HG03066 (cell line): Measurements from ENCODE around the gene SPAG6.
"Not testable (repeated sequence)": the region's sequence is repeated elsewhere in the genome, so short reads cannot be mapped to it uniquely, and the experiment has no call there.

ENCODE experiments used
- ATAC-seq: cut with Tn5 transposase; IDR thresholded peaks from one replicate; pipeline ENCODE4 v1.9.1; 2021; ENCODE audit warnings: low read depth; ENCODE audit not compliant: unreplicated experiment

Gene SPAG6

GRCh38 chr10:22340329-22341189 is 4.7 kb upstream of the SPAG6 start:
- peak; percentile 35 for ATAC-seq

GRCh38 chr10:22341190-22341925 is 3.9 kb upstream of the SPAG6 start:
- ATAC-seq = peak; percentile 14

DNA sequence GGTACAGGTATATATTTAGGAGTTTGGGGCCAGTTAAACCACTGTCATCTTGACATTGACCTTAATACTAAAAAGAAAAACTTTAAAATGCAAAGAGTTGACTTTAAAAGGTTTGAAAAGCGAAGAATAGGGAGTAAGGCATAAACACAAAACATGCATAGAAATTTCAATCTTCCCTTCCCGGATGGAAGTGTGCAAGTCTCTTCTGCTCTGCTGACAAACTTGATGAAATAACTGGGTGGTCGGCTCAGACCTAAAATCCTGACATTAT is 3.4 kb upstream of the SPAG6 start:
- no peak for ATAC-seq

- ATAC-seq = no peak
These were observed 2.9 kb upstream of the SPAG6 start for GRCh38 chr10:22342421-22342820.

- ATAC-seq = no peak
These were observed 1.6 kb upstream of the SPAG6 start for GRCh38 chr10:22343731-22344130.

DNA sequence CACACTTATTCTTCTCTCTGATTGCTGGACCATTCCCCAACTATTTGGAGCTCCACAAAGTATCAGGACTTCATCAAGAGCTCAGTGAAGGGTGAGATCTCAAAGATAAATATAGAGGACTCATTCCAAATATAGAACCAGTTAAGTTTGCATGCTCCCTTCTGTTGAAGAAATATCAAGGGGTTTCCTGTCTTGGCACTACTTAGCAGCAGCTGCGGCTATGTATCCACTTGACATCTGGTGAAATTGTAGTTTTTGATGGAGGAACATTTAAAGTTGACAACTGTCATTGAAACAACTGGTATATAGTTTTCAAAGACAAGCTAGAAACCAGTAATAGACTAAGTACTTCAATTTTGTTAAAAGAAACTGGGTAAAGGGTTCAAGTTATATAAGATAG is 1.0 kb upstream of the SPAG6 start:
- no peak for ATAC-seq

DNA sequence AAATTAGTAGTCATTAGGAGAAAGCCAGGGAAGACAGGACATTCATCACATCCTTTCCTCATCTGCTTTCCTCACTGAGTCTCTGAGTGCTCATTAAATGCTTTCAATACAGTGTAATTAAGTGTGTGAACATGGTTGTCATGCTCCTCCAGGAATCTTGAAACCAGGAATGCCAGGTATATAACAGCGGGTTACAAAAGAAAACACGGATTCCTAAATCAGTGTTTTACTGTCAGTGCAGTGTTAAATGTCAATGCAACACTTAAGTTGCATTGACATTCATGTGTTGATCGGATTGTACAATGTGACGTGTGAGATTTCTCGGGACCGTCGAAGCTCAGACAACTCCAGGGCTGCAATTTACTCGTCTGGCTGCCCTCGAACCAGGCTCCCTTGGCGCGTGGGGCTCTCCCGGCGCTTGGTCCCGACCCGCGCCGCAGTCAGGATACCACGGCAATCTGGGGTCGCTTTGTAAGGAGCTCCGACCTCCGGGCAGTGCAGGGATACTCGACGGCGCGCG is 455 bp upstream of the SPAG6 start:
- no peak for ATAC-seq

DNA sequence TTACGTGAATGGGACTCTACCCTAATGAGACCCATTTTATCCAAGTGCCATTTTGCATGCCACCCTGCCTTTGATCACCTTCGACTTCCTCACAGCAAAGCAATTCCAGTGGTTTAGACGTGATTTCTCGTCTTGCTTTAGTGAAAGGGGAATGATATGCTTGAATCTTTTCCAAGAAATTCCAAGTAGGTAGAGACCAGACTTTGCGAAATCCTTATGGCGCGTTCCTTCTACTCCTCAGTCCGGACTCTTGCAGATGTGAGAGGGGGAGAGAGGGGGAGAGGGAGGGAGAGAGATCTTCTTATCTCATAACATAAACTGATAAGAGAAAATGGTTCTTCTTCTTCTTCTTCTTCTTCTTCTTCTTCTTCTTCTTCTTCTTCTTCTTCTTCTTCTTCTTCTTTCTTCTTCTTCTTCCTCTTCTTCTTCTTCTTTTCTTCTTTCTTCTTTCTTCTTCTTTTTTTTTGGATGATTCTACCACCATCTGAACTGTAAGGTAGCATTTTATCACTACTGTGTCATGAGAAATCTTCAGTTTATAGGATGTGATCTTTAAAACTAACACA is 883 bp downstream of the SPAG6 start:
- ATAC-seq = no peak

DNA sequence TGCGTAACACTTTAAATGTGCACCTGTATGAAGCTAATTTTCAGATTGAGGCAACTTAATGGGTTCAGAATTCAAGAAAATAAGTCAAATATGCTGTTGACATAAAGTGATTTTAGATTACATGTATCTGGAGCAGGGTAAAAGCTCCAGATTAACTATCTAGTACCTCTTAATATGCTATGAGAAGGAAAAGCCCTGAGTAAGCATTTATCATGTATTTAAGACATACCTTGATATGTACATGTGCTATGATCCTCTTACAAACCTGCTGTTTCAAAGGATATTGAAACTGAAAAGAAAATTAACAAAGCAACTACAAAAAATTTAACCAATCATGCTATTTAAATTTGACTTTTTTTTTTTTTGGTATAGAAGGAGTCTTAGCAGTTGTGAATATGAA is 4.5 kb downstream of the SPAG6 start:
- ATAC-seq = no peak

- ATAC-seq = no peak
These were observed 5.9 kb downstream of the SPAG6 start for GRCh38 chr10:22351131-22351703.

GRCh38 chr10:22356324-22356873 is 11.1 kb downstream of the SPAG6 start:
- no peak for ATAC-seq

DNA sequence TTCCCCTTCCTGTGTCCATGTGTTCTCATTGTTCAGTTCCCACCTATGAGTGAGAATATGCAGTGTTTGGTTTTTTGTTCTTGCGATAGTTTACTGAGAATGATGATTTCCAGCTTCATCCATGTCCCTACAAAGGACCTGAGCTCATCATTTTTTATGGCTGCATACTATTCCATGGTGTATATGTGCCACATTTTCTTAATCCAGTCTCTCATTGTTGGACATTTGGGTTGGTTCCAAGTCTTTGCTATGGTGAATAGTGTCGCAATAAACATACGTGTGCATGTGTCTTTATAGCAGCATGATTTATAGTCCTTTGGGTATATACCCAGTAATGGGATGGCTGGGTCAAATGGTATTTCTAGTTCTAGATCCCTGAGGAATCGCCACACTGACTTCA is 12.5 kb downstream of the SPAG6 start:
- not testable (repeated sequence) for ATAC-seq

DNA sequence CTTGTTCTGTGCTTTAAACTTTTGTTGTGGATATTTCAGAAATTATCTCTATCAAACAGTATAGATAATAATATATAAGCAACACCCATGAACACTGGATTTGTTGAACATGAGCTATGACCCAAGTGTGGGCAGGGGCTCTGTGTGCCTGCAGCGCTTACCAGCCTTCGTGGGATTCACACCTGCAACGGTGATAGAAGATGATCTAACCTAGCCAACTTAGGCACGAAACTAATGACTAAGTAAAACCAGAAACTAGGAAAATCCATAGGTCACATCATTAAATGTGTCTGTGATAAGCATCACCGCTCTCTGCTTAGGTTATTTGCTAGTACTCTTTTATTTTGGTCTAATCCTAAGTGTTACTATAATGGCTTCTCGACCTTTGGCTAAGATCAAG is 18.0 kb downstream of the SPAG6 start:
- no peak for ATAC-seq

DNA sequence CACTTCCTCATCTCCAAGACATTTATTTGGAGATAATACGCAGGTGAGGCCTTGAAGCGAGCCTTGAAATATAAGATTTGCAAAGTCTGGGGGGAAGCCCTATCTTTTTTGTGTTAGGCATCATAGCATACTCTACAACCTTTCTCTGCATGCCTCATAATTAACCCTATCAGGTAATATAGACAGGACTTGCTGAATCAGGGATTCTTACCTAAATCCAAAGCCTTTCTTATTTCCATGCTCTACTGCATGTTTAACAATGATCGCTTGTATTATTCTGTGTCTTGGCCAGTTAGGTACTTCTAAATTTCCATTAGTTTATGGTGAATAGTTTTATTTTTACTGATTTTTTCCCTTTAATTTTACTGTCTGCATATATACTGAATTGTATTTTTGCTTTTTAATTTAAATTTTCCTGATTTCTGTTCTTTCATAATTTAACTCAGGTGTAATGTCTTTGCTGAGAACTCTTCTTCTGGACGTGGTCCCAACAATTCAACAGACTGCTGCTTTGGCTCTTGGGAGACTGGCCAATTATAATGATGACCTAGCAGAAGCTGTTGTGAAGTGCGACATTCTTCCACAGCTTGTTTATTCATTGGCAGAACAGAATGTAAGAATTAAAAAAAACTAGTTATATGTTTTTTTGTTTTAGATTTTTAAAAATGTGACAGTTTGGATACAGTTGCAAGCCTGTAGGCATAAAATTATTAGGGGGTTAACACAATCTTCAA is 19.3 kb downstream of the SPAG6 start:
- ATAC-seq = no peak

- ATAC-seq = peak; percentile 61
These were observed 19.9 kb downstream of the SPAG6 start for GRCh38 chr10:22365233-22365632.

- ATAC-seq = no peak
These were observed 20.5 kb downstream of the SPAG6 start for GRCh38 chr10:22365644-22366434.

- no peak for ATAC-seq
These were observed 21.1 kb downstream of the SPAG6 start for GRCh38 chr10:22366435-22366703.

DNA sequence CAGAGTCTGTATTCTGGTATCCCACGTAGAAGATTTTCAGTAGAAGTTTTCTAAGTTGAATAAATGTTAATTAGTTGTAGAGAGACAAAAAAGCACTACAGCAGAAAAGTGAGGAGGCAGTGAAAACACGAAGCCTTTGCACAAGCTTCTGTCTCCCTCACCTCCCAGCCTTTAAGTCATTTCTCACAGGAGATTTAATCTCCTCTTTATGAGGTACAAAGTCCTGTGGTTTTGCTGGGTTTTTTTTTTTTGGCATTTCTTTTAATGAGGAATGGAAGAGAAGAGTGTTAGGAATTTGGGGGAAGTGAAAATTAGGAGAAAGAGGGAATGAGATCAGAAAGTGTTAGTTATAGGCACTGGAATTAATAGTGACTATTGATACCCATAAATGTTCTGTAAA is 21.5 kb downstream of the SPAG6 start:
- ATAC-seq = no peak

- no peak for ATAC-seq
These were observed 22.2 kb downstream of the SPAG6 start for GRCh38 chr10:22367471-22367870.

- no peak for ATAC-seq
These were observed 23.1 kb downstream of the SPAG6 start for GRCh38 chr10:22368402-22368801.
